HG03045 (cell line): Measurements from ENCODE around the gene SV2C.

Experiments
- ATAC-seq: cut with Tn5 transposase; IDR thresholded peaks from one replicate; pipeline ENCODE4 v1.9.1; 2021; ENCODE audit warnings: mild to moderate bottlenecking, moderate library complexity; ENCODE audit not compliant: unreplicated experiment

Gene SV2C

GRCh38 chr5:76401801-76402250 lies 318.6 kb downstream of the SV2C start:
- peak; percentile 22 for ATAC-seq

GRCh38 chr5:76402251-76402885 lies 319.2 kb downstream of the SV2C start:
- ATAC-seq, result peak; percentile 32

- peak; percentile 63 for ATAC-seq
Observed at GRCh38 chr5:76402886-76403765, 319.9 kb downstream of the SV2C start, which contains the start of gene IQGAP2. TSS of gene IQGAP2 (plus strand) at chr5:76403285. CDS start at chr5:76403546, 261 bp downstream.
